UCSD-AML1 (cell line): ENCODE measurements around the gene IMPG1.

Experiments
- DNase-seq: peaks from one replicate; lab custom pipeline; 2025; ENCODE audit not compliant: unreplicated experiment; lab: John Stamatoyannopoulos, UW

Gene IMPG1, protein sequence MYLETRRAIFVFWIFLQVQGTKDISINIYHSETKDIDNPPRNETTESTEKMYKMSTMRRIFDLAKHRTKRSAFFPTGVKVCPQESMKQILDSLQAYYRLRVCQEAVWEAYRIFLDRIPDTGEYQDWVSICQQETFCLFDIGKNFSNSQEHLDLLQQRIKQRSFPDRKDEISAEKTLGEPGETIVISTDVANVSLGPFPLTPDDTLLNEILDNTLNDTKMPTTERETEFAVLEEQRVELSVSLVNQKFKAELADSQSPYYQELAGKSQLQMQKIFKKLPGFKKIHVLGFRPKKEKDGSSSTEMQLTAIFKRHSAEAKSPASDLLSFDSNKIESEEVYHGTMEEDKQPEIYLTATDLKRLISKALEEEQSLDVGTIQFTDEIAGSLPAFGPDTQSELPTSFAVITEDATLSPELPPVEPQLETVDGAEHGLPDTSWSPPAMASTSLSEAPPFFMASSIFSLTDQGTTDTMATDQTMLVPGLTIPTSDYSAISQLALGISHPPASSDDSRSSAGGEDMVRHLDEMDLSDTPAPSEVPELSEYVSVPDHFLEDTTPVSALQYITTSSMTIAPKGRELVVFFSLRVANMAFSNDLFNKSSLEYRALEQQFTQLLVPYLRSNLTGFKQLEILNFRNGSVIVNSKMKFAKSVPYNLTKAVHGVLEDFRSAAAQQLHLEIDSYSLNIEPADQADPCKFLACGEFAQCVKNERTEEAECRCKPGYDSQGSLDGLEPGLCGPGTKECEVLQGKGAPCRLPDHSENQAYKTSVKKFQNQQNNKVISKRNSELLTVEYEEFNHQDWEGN

DNA sequence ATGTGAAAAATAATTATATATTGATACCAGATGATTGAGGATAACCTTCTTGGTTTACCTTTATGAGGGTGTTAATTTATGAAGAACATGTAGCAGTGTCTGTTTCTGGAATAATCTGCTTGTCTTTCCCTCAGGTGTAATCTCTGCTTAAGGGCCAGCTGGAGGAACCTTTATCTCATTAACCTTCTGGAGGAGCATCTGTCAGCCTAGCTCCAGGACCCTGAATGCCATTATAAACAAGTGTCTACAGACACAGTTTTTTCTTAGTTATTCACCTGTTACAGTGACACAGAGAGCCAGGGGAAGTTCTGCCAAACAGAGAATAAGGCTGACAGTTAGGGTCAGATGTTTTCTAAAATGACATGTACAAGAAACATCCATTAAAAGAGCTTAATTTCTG is at the start of gene IMPG1:
Gene IMPG1, minus strand, starts transcription at position 101 of the 400 bp plus-strand sequence. CDS start 174 bp downstream, outside the sequence.
- no peak for DNase-seq

- no peak for DNase-seq
These were observed 47.8 kb upstream of the IMPG1 start for GRCh38 chr6:76120302-76120701.

GRCh38 chr6:76073281-76073680 is 819 bp upstream of the IMPG1 start:
- DNase-seq: no peak

DNA sequence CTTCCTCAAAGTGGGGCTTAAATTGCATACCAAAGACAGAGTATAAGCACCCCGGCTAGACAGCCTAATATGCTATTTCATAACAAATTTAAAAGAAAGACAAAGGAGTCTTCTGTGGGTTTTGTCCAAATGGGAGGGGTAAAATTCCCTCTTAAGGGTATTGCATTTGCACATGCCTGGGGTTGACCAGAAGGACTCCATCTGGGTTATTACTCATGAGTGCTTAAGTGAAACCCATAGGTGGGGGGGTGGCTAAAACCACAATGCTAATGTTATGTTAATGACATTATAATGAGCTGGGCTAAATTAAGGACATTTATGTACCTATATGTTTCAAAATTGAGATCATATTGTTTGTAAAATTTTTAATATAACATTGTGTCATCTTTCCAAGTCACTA is 15.0 kb downstream of the IMPG1 start:
- no peak for DNase-seq

DNA sequence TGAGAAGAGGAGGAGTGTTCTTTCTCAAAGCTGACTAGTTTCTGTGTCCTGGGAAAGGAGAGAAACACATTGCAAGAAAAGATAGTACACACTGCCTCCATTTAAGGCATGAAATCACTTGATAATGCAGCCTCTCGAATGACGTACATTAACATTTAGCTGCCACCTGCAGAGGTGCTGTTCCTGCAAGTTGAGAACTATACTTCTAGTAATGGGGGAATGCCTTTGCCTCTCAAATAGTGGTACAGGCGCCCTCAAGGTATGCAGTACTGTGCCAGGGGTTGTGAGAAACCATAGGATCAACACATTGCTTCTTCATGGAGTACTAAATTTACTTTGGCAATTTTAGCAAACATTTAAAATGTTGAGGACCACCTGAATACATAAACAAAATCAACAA is 20.1 kb downstream of the IMPG1 start:
- DNase-seq: no peak

- no peak for DNase-seq
These were observed 28.8 kb downstream of the IMPG1 start for GRCh38 chr6:76043690-76044089.

GRCh38 chr6:76035713-76036112 is 36.7 kb downstream of the IMPG1 start:
- DNase-seq: no peak

- no peak for DNase-seq
These were observed 46.4 kb downstream of the IMPG1 start for GRCh38 chr6:76026101-76026500.

DNA sequence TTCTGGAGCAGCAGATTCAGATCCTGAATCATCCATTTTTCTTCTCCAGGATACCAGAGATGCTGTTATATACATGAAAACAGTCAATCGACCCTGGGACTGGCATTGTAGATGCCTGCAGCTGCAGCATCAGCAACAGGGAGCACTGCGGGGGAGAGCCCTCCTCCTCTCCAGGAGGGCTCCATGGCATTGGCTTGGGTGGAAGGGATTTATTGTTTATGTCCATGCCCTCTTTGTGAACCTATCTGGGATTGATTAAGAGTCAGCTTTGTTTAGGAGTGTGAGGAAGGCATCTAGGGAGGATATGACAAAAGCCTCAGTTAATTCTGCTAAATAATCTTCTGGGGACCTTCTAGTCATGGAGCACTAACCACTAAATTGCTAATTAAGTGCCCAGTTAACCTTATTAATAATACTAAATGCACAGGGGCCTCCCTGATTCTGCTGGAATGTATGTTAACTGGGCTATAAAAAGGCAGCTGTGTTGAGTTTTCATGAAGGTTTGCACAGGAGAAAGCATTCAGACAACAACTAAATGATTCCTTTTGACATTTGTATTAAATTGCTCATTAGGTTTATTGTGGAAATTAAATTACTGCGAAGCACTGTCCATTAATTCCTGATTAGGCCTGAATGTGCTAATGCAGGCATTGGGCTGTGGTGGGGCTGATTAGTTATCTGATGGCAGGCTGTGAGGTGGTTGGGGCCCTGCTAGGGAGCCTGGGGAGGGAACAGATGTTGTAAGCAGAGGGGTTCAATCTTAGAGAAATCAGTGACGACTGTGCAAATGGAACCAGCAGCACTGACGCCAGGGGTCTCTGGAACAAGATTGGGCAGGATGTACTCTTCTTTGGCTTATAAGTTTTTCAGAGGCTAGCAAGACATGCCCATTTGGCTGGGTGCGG is 57.6 kb downstream of the IMPG1 start:
- no peak for DNase-seq

GRCh38 chr6:76004202-76004601 is 68.3 kb downstream of the IMPG1 start:
- no peak for DNase-seq

- no peak for DNase-seq
These were observed 68.8 kb downstream of the IMPG1 start for GRCh38 chr6:76003686-76004085.

DNA sequence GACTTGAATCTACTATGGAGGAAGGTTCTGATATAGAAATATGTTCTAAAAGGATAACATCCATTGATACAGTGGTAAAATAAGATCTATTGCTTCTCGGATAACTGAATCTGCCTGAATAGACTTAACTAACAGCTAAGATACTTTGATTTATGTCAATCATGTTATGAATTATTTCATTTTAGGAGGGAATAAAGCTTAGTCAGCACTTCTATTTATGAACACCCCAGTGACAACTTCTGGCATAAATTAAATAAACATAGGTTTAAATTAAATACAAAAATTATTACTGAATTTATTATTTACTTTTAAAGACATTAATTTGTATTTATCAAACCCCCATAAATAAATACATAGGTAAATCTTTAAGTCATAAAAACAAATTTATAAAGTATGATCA is 69.3 kb downstream of the IMPG1 start:
- no peak for DNase-seq

DNA sequence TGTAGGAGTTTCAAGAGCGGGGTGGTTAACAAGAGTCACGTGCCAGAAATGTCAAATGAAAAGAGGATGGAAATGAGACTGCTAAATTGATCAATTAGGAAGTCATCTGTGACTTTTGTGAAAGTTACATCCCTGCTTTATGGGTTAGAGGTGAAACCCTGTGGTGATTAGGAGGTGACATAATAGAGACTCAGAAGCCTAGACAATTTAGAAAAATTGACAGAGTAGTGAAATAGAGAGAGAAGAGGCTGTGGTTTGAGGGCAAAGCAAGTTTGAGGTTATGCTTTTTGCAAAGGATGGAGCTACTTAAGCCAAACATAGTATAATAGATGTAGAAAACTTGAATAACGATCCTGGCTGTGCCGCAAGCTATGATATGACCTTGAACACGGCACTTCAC is 71.8 kb downstream of the IMPG1 start:
- DNase-seq: no peak

DNA sequence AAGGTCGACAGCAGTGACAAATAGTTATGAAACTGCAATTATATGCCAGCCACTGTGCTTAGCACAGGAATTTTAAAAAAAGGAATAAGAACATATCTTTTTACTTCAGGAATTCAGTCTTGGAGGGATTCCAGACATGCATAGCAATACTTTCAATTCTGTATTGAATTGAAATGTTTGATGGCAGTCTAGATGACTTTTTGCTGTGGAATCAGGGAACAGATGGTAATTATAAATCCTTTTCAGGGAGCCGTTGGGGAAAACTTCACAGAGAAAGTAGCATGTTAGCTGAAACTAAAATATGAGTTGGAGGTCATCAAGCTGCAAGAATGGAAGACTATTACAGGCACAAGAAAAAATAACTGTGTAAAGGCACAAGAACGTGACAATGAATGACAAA is 74.8 kb downstream of the IMPG1 start:
- no peak for DNase-seq

- no peak for DNase-seq
These were observed 79.0 kb downstream of the IMPG1 start for GRCh38 chr6:75993236-75994162.

GRCh38 chr6:75991941-75992340 is 80.5 kb downstream of the IMPG1 start:
- no peak for DNase-seq

- DNase-seq: no peak
These were observed 85.5 kb downstream of the IMPG1 start for GRCh38 chr6:75986935-75987334.

- DNase-seq: no peak
These were observed 96.6 kb downstream of the IMPG1 start for GRCh38 chr6:75975904-75976303.

- no peak for DNase-seq
These were observed 102.4 kb downstream of the IMPG1 start for GRCh38 chr6:75970093-75970492.

DNA sequence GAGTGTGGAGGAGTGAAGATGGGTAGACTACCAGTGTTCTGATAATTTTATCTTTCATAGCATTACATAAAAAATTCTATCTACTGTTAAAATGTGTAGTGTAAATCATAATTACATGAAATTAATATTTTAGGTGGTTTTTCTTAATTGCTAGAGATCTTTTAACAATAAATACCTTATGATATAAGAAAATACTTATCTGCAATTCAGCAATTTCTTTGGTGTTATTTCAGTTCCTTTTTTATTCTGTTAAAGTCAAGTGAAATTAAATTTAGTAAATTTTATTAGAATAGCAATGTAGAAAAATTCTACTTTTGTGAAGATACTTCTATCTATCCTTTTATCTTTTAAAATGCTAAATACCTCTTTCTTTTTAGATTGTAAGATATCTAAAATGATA is 104.3 kb downstream of the IMPG1 start:
- DNase-seq: no peak
